ENCODE measurements around the gene KAZN.
A peak's percentile ranks its signal among the peaks of the same experiment; 100 is the strongest.

The KAZN gene

GRCh38 chr1:14778541-14778897 is 180.0 kb downstream of the KAZN start:
- no peaks in the 10 kb centered on the region for H3K36me3 ChIP-seq (ENCODE audit: control insufficient read depth, insufficient read depth, low read length)
- no peak overlapping the region for H3K4me3 ChIP-seq (replicated peaks; ENCODE audit: low read depth, low read length)
- TF ChIP-seq CTCF (IDR thresholded peaks at IDR 0.05; ENCODE audit: insufficient read depth, low read length, poor library complexity, severe bottlenecking) = no peak
- H3K27me3 ChIP-seq (replicated peaks; ENCODE audit: control insufficient read depth, insufficient read depth, low read length) = no peaks in the 10 kb centered on the region
- DNase-seq (ENCODE audit: extremely low read depth, insufficient read length) = no peak

- H3K4me3 ChIP-seq (replicated peaks; ENCODE audit: low read depth, low read length) = no peak overlapping the region
- H3K27me3 ChIP-seq (replicated peaks; ENCODE audit: control insufficient read depth, insufficient read depth, low read length) = no peaks in the 10 kb centered on the region; the same call in 1 of the 2 replicates
- TF ChIP-seq CTCF (IDR thresholded peaks at IDR 0.05; ENCODE audit: insufficient read depth, low read length, poor library complexity, severe bottlenecking) = peak; percentile 88
- no peaks in the 10 kb centered on the region for H3K36me3 ChIP-seq (ENCODE audit: control insufficient read depth, insufficient read depth, low read length)
- no peak for DNase-seq (ENCODE audit: extremely low read depth, insufficient read length)
Measured at GRCh38 chr1:14778898-14779865, 180.7 kb downstream of the KAZN start.

- DNase-seq (ENCODE audit: extremely low read depth, insufficient read length) = no peak
- no peak for TF ChIP-seq CTCF (IDR thresholded peaks at IDR 0.05; ENCODE audit: insufficient read depth, low read length, poor library complexity, severe bottlenecking)
- no peak overlapping the region for H3K4me3 ChIP-seq (replicated peaks; ENCODE audit: low read depth, low read length)
Measured at GRCh38 chr1:14780271-14780670, 181.8 kb downstream of the KAZN start.

GRCh38 chr1:14781811-14782210 is 183.3 kb downstream of the KAZN start:
- TF ChIP-seq CTCF (IDR thresholded peaks at IDR 0.05; ENCODE audit: insufficient read depth, low read length, poor library complexity, severe bottlenecking) = no peak
- H3K27me3 ChIP-seq (replicated peaks; ENCODE audit: control insufficient read depth, insufficient read depth, low read length) = no peaks in the 10 kb centered on the region; the same call in 1 of the 2 replicates
- H3K36me3 ChIP-seq (ENCODE audit: control insufficient read depth, insufficient read depth, low read length) = no peaks in the 10 kb centered on the region
- DNase-seq (ENCODE audit: extremely low read depth, insufficient read length) = no peak
- H3K4me3 ChIP-seq (replicated peaks; ENCODE audit: low read depth, low read length) = no peak overlapping the region

More at GRCh38 chr1:14780271-14780670, 181.8 kb downstream of the KAZN start:
- Histone ChIP-seq H3K36me3 (ENCODE audit: control insufficient read depth, insufficient read depth, low read length) (no peaks in the 10 kb centered on the region), H3K27me3 (replicated peaks; ENCODE audit: control insufficient read depth, insufficient read depth, low read length) (no peaks in the 10 kb centered on the region; the same call in 1 of the 2 replicates)

GRCh38 chr1:14782741-14783591 is 184.5 kb downstream of the KAZN start:
- no peaks in the 10 kb centered on the region; the same call in 1 of the 2 replicates for H3K27me3 ChIP-seq (replicated peaks; ENCODE audit: control insufficient read depth, insufficient read depth, low read length)
- no peaks in the 10 kb centered on the region for H3K36me3 ChIP-seq (ENCODE audit: control insufficient read depth, insufficient read depth, low read length)
- no peak for DNase-seq (ENCODE audit: extremely low read depth, insufficient read length)
- peak; percentile 7 for TF ChIP-seq CTCF (IDR thresholded peaks at IDR 0.05; ENCODE audit: insufficient read depth, low read length, poor library complexity, severe bottlenecking)
- H3K4me3 ChIP-seq (replicated peaks; ENCODE audit: low read depth, low read length) = no peak overlapping the region
